Endothelial cell of umbilical vein (primary cell): ENCODE data around the gene CDH15. TPM values are rescaled to one million over a fixed set of nuclear protein-coding genes. Genes with fewer than 3 reads are reported as not detected.

ENCODE experiments used
- BruUV-seq: library from RNA; stranded (reverse); fragments of 400-500 nt; replicated peaks from 2 replicates; lab custom pipeline; 2021; lab: Mats Ljungman, UMichigan
- CTCF ChIA-PET: fragments of 300-600, 350-600 bp; sonication (Branson Sonifier 250); formaldehyde crosslinking; loops from one replicate; lab custom pipeline; 2021; ENCODE audit warnings: antibody characterized with exemption, inconsistent platforms; lab: Charles Lee
- POLR2A ChIA-PET: fragments of 300-600, 350-600 bp; sonication (Branson Sonifier 250); formaldehyde crosslinking; loops from one replicate; lab custom pipeline; 2021; ENCODE audit warnings: antibody characterized with exemption, inconsistent platforms; lab: Charles Lee
- DNase-seq: peaks from one replicate; pipeline ENCODE4 v3.0.0-alpha.2; 2011; ENCODE audit warnings: low read depth, low spot score
- FAIRE-seq: peaks from 2 replicates; lab custom pipeline; 2011; peaks lifted over from hg19 to GRCh38; lab: Jason Lieb, UNC
- H2AFZ ChIP-seq: 2 replicates; pipeline ENCODE4 v1.6.0; 2012; ENCODE audit warnings: low read depth, low read length, control low read depth, inconsistent platforms
- H3K27ac ChIP-seq: 2 replicates; pipeline ENCODE4 v1.5.1; 2011; ENCODE audit warnings: low read depth, mild to moderate bottlenecking, control low read depth, low read length, moderate library complexity; ENCODE audit not compliant: insufficient read depth
- H3K27me3 ChIP-seq, 2 experiments: 2 replicates each; pipeline versions ENCODE4 v1.6.0 to v1.6.1; 2011; ENCODE audit warnings: low read length in 2 of 2, mixed read lengths in 1 of 2; ENCODE audit not compliant: control insufficient read depth in 2 of 2, insufficient read depth in 2 of 2
- H3K36me3 ChIP-seq, 2 experiments: 2 replicates in 1 of 2; 3 replicates in 1 of 2; pipeline ENCODE4 v1.5.1; 2011; ENCODE audit warnings: low read length in 2 of 2, mild to moderate bottlenecking in 1 of 2, moderate library complexity in 1 of 2; ENCODE audit not compliant: control insufficient read depth in 2 of 2, insufficient read depth in 2 of 2; ENCODE audit errors: extremely low read depth in 1 of 2
- H3K4me1 ChIP-seq: 3 replicates; pipeline ENCODE4 v1.5.1; 2011; ENCODE audit warnings: mild to moderate bottlenecking, low read length; ENCODE audit not compliant: control insufficient read depth, insufficient read depth; ENCODE audit errors: extremely low read depth
- H3K4me2 ChIP-seq: 2 replicates; pipeline ENCODE4 v1.6.1; 2011; ENCODE audit warnings: low read length, control low read depth, mixed read lengths; ENCODE audit not compliant: insufficient read depth
- H3K4me3 ChIP-seq, 3 experiments: fragments of 200-600 bp in 1 of 3; sonication (generic), shearing (Covaris generic) in 1 of 3; replicated peaks in 1 of 3; 2 replicates each; pipeline ENCODE4 v1.5.1; 2011 to 2016; ENCODE audit warnings: control low read depth in 3 of 3, low read length in 3 of 3, mild to moderate bottlenecking in 2 of 3, inconsistent platforms in 1 of 3, low read depth in 1 of 3, moderate library complexity in 1 of 3; ENCODE audit not compliant: insufficient read depth in 1 of 3
- H3K79me2 ChIP-seq: 2 replicates; pipeline ENCODE4 v1.6.0; 2012; ENCODE audit warnings: low read length, inconsistent platforms; ENCODE audit not compliant: control insufficient read depth, insufficient read depth
- H3K9ac ChIP-seq: replicated peaks from 2 replicates; pipeline ENCODE3; 2011; ENCODE audit warnings: low read length, control low read depth; ENCODE audit not compliant: insufficient read depth; ENCODE audit errors: extremely low read depth
- H3K9me1 ChIP-seq: replicated peaks from 3 replicates; pipeline ENCODE4 v1.6.0; 2011; ENCODE audit warnings: mild to moderate bottlenecking, low read length; ENCODE audit not compliant: control insufficient read depth, insufficient read depth; ENCODE audit errors: extremely low read depth
- H3K9me3 ChIP-seq: replicated peaks from 2 replicates; pipeline ENCODE4 v1.5.1; 2012; ENCODE audit warnings: low read length, inconsistent platforms; ENCODE audit not compliant: control insufficient read depth, insufficient read depth
- H4K20me1 ChIP-seq: replicated peaks from 2 replicates; pipeline ENCODE3; 2011; ENCODE audit warnings: mild to moderate bottlenecking, low read length; ENCODE audit not compliant: control insufficient read depth, insufficient read depth; ENCODE audit errors: extremely low read depth
- EZH2 ChIP-seq: IDR thresholded peaks from 2 replicates; pipeline ENCODE4 v1.6.1; 2012; ENCODE audit warnings: borderline replicate concordance, low read depth, mild to moderate bottlenecking, moderate library complexity, low read length, inconsistent platforms; ENCODE audit not compliant: severe bottlenecking
- FOS ChIP-seq: IDR thresholded peaks from 2 replicates; pipeline ENCODE4 v1.6.1; 2011; ENCODE audit warnings: mild to moderate bottlenecking, low read length, moderate library complexity, borderline replicate concordance; ENCODE audit not compliant: insufficient read depth
- MYC ChIP-seq: IDR thresholded peaks from one replicate; pipeline ENCODE4 v1.6.1; 2011; ENCODE audit warnings: mild to moderate bottlenecking, low read depth, low read length
- POLR2A ChIP-seq: IDR thresholded peaks from 2 replicates; pipeline ENCODE4 v1.6.1; 2012; ENCODE audit warnings: low read depth, mild to moderate bottlenecking, control low read depth, low read length
- POLR2AphosphoS5 ChIP-seq: IDR thresholded peaks from 2 replicates; pipeline ENCODE4 v1.6.1; 2012; ENCODE audit warnings: low read depth, mild to moderate bottlenecking, control low read depth, low read length, moderate library complexity; ENCODE audit not compliant: insufficient read depth
- dilution Hi-C: fragments of 300-500 bp; cut with MboI; formaldehyde crosslinking; loops from one replicate; pipeline ENCODE4 v1.15.0; 2019; ENCODE audit warnings: low sequenced_read_pairs; ENCODE audit not compliant: extremely low pct_ligation_motif_present
- intact Hi-C: fragments of 100-400 bp; cut with micrococcal nuclease; formaldehyde crosslinking; loops from one replicate; pipeline ENCODE4 v1.10.0; 2022
- polyA plus RNA-seq, 4 experiments: library from polyadenylated mRNA; depleted of rRNA in 3 of 4; stranded (reverse) in 3 of 4; unstranded in 1 of 4; fragments of >200 nt; gene quantifications; 2 replicates each; pipeline versions ENCODE4 v1.2.1 to v1.2.3, GENCODE V29; 2011 to 2012; ENCODE audit warnings: missing spikeins in 1 of 4
- total RNA-seq: library from RNA; stranded (reverse); gene quantifications from 2 replicates; pipeline ENCODE4 v1.2.3, GENCODE V29; 2021
- TF ChIP-seq, protein P1 (sequence below): IDR thresholded peaks from 2 replicates; pipeline ENCODE4 v1.6.1; 2011; ENCODE audit not compliant: insufficient read depth, insufficient read length
- TF ChIP-seq, protein P2 (sequence below), 2 donors: IDR thresholded peaks; 1 replicate in 1 of 2; 2 replicates in 1 of 2; pipeline ENCODE4 v1.5.1; 2011; ENCODE audit warnings: low read length in 2 of 2, mild to moderate bottlenecking in 2 of 2, moderate library complexity in 2 of 2, control low read depth in 1 of 2, inconsistent platforms in 1 of 2, low read depth in 1 of 2; ENCODE audit not compliant: insufficient read depth in 1 of 2; ENCODE audit errors: extremely low read depth in 1 of 2

Gene CDH15
- total and polyA plus RNA-seq, 2 donors (not counting 3 experiments of a cell fraction or from before 2014, with no cell fraction given) = 0.44 TPM; not detected in 1

GRCh38 chr16:89160977-89161701, 10.4 kb upstream of the CDH15 start:
- TF ChIP-seq FOS (no peak), POLR2AphosphoS5 (no peak), EZH2 (no peak), MYC (no peak), POLR2A (no peak)
- TF ChIP-seq, protein P1, sequence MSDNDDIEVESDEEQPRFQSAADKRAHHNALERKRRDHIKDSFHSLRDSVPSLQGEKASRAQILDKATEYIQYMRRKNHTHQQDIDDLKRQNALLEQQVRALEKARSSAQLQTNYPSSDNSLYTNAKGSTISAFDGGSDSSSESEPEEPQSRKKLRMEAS = no peak
- TF ChIP-seq, protein P2, sequence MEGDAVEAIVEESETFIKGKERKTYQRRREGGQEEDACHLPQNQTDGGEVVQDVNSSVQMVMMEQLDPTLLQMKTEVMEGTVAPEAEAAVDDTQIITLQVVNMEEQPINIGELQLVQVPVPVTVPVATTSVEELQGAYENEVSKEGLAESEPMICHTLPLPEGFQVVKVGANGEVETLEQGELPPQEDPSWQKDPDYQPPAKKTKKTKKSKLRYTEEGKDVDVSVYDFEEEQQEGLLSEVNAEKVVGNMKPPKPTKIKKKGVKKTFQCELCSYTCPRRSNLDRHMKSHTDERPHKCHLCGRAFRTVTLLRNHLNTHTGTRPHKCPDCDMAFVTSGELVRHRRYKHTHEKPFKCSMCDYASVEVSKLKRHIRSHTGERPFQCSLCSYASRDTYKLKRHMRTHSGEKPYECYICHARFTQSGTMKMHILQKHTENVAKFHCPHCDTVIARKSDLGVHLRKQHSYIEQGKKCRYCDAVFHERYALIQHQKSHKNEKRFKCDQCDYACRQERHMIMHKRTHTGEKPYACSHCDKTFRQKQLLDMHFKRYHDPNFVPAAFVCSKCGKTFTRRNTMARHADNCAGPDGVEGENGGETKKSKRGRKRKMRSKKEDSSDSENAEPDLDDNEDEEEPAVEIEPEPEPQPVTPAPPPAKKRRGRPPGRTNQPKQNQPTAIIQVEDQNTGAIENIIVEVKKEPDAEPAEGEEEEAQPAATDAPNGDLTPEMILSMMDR (IDR thresholded peaks at IDR 0.05; ENCODE audit: extremely low read depth in 1 of 2, insufficient read depth in 1 of 2, low read depth in 1 of 2, low read length in 2 of 2) = no peak
- Histone ChIP-seq H3K4me3 (no peak overlapping the region), H4K20me1 (no peaks in the 10 kb centered on the region), H3K4me2 (no peak overlapping the region), H3K79me2 (no peaks in the 10 kb centered on the region), H3K9me1 (no peaks in the 10 kb centered on the region), H3K4me1 (no peaks in the 10 kb centered on the region), H2AFZ (no peak overlapping the region), H3K27me3 (no peaks in the 10 kb centered on the region), H3K9me3 (no peaks in the 10 kb centered on the region), H3K27ac (no peak overlapping the region), H3K36me3 (no peaks in the 10 kb centered on the region), H3K9ac (no peak overlapping the region)
- FAIRE-seq = no peak
- intact Hi-C loops = no loop called here
- BruUV-seq = no TSS peak
- no peak for DNase-seq
- ChIA-PET CTCF (no interaction called here), POLR2A (no interaction called here)
- dilution Hi-C loops = no loop called here
